ENCODE data around the gene BCAR3.
"Not testable (repeated sequence)": the region's sequence is repeated elsewhere in the genome, so short reads cannot be mapped to it uniquely, and the experiment has no call there.

Gene BCAR3

DNA sequence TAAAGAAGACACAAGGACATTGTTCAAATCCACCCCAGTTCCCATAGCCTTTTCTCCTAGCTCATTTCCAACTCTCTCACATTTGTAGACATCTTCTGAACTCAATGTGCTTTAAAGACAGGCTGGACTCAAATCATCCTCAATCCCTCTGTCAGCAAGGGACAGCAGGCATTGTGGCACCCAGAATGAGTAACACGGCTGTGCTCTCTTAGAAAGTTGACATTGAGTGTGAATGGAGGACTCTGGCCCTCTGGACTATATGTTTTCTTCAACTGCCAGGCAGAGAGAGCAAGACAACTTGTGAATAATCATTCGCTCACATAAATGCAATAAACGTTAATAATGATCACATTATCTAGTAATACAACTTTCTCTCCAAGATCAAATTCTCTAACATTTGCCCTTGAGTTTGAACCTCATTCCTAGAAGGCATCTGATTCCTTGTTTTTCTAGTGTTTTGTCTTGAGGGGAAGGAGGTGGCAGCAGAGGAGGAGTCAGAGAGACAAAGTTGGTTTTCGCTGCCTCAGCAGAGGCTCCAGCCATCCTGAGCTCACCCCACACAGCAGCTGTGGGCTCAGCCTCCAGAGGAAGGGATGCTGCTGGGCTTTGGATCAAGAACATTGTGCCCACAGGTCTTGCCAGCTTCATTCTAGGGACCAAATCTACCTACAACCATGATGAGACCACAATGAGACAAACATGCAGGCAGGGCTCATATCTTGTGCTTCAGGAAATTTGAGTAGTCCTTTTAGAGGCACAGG, 85.1 kb downstream of the BCAR3 start:
- no peak for DNase-seq (ENCODE audit: low read depth)

DNA sequence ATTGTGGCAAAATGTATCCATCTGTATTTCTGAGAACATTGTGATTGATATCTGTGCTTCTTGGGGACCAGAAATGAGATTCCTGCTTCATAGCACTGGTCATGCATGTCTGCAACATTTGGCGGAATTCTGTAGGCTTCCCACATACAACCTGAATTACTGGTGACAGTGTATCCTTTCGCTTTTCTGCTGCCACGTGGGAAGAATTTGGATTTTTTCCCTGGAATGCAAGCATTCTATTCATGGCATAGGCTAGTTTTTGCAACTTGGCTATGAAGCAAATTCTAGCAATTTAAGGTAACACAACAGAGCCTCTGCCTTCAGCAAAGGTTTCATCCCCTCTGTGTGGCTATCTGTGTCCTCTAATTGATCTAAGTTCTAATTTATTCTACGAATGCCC, 85.9 kb downstream of the BCAR3 start:
- no peak for DNase-seq (ENCODE audit: low read depth)

DNA sequence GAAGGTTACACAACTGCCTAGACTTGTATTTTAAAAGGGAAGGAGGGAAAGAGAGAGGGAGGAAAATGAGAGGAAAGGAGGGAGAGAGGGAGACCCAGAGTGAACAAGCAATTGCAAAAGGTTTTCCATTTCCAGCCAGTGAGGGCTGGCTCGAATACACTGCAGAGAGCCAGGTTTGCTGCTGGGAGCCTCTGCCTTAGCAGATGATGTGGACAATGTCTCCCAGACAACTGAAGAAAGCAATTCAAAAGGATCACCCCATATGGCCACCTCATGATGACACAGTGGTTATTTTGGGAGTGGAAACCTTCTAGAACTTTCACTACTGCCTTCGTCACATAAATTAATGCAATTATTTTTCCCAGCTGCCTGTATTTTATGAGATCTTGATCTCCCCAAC, 86.4 kb downstream of the BCAR3 start:
- no peak for DNase-seq (ENCODE audit: low read depth)

DNA sequence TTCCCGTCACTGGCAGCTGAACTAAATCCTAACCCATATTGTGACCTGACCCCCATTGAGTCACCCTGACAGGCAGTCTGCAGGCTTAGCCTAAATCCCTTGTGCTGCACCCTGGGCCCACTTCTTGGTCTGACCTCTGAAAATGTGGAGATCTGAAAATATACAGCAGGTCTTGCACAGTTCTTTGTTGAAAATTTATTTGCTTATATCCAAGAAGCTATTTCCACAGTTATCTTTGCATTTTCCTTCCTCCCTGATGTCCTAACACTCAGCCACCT, 87.1 kb downstream of the BCAR3 start:
- DNase-seq (ENCODE audit: low read depth): no peak

DNA sequence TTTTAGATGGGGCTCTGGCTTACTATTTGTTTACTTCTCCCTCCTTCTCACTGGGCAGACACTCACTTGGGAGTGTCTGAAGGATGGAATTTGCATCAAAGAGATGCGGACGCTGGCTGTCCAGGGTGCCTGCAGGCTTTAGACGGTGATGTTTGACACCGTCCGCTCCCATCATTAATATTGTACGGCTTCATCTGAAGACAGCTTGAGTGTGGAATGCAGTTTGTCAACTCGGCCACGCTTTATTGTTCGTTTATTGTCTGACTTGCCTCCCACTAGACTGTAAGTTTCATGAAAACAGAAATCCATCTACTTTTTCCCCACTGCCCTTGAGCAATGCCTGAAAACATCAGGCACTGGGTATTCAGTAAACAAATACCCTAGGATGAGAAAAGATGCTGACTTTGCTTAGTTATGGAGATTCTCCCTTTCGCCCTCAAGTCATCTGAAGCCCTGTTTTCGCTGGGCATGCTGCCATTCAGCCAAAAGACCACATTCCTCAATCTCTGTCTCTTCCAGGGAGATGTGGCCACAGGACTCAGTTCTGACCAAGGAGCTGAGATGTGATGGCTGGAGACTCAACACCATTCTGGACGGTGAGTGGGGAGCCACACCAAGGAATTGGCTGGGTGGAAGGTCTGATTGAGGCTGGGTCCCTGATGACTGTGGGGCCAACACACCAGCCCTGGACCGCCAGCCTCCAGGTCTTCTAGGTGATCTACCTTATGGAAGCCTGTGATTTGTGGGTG, 87.6 kb downstream of the BCAR3 start:
- no peak for DNase-seq (ENCODE audit: low read depth)

DNA sequence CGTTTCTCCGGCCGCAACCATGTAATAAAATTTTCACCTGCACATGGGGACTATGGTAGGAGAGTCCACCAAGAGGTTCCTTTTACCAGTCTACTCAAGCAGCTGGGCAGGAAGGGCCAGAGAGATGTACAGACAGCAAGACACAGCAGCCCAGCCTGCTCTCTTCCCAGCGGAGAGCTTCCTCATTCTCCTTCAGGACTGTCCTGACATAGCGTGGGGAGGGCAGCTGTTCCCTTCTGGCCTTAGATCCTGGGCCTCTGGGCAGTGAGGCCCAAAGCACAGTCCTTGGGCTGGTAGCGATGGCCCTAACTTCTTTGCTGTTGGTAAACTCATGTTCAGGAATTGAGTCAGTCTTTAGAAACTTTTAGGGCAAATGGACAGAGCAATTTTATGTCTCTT, 89.1 kb downstream of the BCAR3 start:
- no peak for DNase-seq (ENCODE audit: low read depth)

DNA sequence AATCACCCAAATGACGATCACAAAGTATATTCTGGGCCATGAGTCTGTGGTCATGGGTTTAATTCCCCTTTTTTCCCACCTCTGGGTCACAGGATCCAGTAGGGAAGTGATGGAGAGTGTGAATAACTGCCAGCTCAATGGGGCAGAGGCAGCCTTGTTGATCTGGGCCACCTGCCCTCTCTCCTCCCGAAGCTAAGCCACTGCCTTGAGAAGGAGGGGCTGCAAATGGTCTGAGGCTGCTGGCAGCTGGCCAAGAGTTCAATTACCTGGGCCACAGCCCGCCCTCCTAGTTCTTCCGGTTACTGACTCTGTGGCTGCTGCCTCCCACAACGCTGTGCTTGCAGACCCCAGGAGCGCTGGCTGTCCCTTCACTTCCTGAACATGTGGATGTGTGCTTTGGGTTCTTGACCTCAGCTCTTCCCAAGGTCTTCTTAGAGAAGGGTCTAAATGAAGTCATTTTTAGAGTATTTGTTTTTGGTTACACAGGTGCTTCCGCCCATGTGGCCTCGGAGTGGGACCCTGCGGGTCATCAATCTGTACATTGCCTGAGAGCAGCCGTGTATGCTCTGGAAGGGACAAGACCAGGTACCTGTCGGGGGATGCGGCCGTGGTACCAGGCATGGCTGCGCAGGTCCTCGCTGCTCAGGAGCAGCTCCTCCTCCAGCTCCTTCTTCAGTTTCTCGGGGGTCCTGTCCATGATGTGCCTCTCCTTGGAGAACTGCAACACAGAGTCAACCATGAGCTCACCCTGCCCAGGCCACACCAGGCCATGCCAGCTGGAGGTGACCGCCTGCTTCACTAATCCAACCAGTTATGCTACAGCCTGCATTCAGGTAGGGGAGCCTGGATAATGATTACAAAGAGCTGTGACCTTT, 89.7 kb downstream of the BCAR3 start:
- no peak for DNase-seq (ENCODE audit: low read depth)

DNA sequence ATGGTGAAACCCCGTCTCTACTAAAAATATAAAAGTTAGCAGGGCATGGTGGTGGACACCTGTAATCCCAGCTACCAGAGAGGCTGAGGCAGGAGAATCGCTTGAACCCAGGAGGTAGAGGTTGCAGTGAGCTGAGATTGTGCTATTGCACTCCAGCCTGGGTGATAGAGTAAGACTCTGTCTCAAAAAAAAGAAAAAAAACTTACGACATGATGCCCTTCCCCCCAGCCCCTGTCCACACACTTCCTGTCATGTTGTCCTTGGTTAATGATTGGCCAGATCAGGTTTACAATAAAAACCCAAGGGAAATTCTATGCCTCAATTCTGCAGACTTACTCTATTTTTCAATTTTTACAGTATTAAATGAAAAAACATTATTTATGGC, 90.4 kb downstream of the BCAR3 start:
- DNase-seq (ENCODE audit: low read depth): not testable (repeated sequence)

DNA sequence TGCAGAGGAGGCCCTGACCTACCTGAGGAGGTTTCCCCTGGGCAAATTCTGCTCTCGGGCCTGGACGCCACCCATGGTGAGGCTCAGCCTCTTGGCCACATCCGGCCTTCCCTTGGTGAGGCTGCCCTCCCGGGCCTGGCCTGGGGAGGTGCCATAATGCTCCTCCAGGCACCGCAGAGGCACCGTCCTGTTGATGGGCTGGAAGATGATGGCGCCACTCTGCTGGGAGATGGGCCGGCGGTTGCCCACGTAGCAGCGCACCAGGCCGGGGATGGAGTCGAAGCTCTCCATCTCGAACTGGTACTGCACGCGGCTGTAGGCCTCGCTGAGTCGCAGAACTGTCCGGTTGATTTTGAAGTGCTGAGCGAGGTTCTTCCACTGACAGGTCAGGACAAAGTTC, 92.7 kb downstream of the BCAR3 start:
- DNase-seq (ENCODE audit: low read depth): no peak

DNA sequence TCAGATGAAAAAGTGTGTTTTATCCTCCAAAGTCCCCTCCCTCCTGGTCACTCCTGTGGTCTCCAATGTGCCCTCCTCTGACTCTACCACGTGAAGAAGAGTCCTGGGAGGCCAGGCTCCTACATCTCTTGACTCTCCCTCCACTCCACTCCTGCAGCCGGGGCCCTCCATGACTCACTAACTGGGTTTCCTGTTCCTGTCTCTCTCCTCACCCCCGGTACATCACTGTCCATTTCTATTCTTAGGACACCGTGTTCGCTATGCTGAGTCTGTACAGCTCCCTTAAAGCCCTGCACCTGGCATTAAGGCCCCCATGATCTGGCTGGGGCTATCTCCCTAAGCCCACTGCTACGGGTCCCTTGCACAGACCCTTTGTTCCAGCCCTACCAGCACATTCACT, 93.4 kb downstream of the BCAR3 start:
- no peak for DNase-seq (ENCODE audit: low read depth)

DNA sequence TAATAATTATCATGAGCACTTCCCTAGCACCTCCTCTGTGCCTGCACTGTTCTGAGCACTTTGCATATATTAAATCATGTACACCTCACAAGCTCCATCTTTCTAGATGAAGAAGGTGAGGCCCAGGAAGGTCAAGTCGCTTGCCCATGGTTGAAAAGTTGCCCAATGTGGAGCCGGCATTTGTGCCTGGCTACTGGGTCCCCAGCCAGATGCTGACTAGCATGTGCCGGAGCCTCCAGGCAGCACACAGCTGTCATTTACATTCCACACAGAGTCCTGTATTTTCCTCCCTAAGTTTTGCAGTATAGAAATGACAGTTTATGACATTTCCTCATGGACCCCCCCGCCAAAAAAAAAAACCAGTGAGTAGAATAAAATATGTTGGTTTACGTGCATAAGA, 94.3 kb downstream of the BCAR3 start:
- DNase-seq (ENCODE audit: low read depth): no peak

DNA sequence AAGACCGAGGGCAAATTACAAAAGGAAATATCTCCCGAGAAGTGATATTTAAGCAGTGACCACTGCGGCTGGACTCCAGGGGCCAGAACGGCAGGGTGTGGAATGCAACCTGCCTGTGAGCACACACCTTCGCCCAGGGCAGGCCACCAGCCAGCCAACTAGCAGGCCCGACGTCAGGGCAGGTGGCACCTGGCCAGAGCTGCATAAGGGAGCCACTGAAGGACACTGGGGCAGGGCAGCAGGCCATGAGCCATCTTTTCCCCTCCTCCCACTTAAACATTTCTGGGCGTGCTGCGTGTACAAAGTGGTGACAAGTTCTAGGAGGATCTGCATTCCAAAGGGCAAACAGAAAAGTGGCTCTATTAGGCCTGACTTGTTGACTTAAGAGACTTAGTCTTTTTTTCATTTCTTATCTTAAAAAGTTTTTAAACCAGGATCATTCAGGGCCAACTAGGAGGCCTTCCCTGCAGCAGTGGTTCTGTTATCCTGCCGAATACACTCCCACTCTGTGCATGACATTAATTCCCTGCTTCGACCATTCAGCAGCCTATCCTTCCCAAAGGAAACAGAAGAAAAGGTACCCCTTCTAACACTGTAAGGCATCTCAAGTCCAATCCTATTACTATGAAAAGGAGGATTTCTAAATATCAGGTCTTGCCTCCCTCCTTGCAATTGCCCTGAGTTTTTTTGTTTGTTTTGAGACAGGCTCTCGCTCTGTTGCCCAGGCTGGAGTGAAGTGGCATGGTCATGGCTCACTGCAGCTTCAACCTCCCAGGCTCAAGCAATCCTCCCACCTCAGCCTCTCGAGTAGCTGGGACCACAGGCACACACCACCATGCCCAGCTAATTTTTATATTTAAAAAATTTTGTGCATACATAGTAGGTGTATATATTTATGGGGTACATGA, 96.3 kb downstream of the BCAR3 start:
- DNase-seq (ENCODE audit: low read depth): no peak

DNA sequence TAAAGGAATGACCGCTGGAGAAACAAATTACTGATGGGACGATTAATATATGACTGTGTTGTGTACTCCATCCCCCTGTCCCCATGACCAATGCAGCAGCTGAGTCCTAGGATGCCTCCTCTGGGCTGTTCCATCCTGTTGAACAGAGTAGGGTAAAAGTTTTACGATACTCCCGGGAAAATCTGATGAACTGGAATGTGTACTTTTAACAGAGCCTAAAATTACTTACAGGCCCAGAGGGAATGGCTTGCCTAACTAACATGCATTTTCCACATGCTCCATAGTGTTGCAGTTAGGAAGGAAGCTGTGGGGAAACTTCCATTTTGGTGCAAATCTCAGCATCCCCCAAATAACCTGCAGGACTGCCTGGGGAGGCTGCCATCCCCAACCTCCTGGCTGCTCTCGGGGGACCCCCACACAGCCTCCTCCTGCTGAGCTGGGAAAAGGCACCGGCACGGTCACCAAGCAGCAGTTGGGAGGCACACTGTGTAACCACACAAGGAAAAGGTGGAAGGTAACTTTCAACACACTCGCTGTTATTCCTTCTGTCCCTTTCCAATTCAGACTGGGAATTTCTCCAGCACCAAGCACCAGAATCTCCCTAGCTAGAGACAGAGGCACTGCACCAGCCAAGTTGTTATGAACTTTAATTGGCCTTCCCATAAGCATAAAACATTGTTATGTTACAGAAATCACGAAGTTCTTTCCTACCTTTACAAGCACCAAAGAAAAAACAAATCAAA, 97.2 kb downstream of the BCAR3 start:
- no peak for DNase-seq (ENCODE audit: low read depth)

DNA sequence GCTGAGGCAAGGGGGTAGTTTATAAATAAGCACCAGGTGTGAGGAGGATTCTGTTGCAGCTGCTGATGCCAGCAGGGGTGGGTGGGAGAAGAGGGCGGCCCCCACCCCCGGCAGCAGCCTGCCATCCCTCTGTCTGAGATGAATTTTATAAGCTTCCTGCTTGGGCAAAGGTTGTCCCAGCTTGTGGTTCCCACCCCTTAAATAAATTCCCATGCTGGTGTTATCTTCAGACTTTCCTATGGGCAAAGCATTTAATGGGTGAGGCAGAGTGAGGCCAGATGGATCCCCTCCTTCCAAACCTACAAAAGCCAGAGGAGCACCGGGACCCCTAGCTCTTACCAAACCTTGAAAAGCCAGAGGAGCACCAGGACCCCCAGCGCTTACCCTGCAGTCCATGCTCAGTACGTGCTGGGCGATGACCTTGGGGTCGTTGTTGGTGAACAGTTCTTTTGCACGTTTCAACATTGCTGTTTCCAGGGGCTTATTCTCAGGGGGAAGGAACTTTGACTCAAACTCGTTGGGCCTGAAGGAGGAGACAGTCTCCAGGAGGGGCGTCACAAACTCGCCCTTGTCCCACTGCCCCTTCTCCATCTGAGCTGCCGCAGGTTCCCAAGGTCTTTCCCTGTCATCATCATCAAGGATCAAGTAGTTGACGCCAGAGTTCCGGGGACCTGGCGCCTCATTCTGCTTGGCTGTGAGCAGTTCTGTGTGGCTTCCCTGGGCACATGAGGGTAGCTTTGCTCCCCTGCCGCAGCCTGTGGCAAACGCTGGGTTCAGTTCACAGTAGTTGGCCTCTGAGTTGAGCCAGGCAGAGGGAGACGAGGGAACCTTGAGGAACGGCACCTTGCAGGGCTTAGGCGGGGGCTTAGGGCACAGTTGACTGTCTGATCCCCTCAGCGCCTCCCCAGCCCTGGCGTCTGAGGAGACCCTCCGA, 99.5 kb downstream of the BCAR3 start:
- no peak for DNase-seq (ENCODE audit: low read depth)

DNA sequence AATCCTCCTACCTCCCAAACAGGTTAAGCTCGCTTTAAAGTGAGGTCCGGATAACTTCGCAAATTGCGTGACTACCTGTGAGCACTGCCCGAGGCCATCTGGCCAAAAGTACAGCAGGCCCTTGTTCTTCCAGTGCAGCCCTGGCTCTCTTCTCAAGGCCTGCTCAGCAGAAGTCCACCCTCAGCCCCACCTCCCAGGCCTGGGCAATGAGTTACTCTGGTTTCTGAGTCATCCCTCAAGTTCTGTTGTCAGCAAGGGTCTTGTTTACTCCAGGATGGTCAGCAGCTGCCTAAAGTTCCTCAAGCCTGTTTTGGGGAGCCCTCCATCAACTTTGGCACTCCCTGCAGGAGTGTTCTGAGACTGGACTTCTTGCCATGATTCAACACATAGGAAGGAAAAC, 101.7 kb downstream of the BCAR3 start:
- no peak for DNase-seq (ENCODE audit: low read depth)

DNA sequence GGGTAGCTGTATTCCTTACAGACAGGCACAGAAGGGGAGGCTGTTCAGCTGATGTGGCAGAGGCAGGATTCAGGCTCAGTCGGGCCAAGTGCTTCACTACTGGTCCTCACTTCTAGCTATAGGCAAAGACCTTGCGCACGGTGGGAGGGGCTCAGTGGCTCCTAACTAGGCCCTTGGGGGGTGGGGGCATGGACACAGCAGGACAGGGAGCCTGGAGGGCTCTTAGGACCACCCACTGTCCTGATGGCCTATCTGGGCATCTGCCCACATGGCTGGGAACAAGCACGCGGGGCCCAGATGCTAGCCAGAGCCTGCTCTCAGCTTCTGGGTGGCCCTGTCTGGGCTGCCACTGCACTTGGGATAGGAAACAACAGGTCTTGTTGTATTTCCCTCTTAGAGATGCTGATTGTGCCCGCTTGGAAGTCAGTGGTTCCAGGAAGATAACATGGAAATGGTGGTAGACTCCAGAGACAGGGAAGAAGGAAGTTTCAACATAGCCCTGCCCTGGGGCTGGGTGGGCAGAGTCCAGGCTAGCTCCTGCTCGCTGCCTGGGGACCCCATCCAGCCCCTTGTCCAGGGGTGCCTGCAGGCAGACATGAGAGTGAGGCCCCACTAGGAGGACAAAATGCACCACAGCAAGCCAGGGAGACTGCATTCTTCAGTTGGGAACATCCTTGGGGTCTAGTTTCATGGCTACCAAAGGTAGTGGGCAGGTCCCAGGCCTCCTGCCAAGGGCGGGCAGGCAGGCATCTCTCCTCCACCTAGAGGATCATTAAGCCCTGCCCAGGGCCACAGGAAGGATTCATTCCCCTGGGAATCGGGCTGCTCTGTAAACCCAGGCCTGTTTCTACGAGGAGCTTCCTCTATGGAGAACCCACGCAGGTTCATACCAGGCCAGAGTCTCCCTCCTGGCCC, 102.5 kb downstream of the BCAR3 start:
- DNase-seq (ENCODE audit: low read depth): no peak

DNA sequence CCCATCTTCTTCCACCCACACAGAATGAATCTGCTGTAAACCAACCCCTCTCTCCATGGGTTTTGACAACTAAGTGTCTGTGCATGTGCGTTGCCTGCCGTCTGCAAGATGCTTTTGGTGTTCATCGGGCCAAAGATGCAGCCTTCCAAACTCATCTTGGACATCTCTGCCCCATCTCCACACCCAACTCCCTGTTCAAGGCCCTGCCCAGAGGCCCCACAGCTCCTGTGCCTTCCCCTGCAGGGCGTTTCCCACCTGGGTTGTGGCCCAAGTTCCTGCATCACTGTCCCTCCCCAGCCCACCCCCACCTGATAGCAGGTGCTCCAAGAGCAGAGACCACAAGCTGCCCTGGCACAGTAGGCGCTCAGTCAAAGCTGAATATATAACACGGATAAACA, 103.2 kb downstream of the BCAR3 start:
- DNase-seq (ENCODE audit: low read depth): no peak

DNA sequence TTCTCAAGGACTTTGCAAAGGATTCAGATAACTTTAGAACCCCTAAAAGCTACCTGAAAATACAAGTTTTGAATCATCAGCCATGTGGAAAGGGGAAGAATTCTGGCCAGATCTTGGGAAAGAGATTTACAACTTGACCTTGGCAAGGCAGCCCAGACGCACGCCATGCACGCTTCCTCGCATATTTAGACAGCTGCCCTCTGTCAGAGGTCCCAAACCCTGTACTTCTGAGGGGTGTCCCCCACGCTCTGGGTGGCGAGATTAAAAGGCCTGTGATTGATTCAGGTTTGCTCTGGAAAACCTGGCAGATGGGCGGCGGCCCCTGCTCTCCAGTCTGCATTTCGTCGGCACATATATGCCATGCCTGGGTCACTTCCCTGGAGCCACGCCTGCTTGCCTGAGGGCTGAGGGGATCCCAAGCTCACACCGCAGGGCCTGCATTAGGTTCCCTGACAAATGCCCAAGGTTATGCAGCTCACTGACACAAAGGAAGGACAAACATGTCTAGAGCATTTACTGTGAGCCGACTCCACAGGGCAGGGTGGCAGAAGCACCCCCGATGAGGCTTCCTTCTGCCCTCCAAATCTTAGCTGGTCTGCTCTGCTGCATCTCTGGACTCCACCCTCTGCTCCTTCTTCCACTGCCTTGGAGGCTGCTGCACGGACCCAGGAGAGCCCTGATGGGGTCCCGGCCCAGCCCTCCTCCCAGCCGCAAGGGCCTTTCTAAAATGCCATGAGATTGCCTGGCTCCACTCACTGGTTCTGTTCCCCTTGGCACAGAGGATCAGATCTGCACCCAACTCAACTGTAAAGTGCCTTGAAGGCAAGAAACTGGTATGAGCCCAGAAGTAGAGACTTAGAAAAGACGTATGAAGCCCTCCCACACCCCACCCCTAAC, 103.9 kb downstream of the BCAR3 start:
- no peak for DNase-seq (ENCODE audit: low read depth)

All from HS-27A (cell line).